Large intestine (tissue), 12 donors: Measurements from ENCODE around the gene MMP19. TPM values are rescaled to one million over a fixed set of nuclear protein-coding genes. Genes with fewer than 3 reads are reported as not detected.
"Not testable (repeated sequence)": the region's sequence is repeated elsewhere in the genome, so short reads cannot be mapped to it uniquely, and the experiment has no call there.

Experiments
- DNase-seq, 2 donors: peaks; one replicate each; pipeline versions ENCODE4 v3.0.0 to v3.0.0-alpha.2; 2013
- H3K27ac ChIP-seq: one replicate; pipeline ENCODE4 v1.5.1; 2013; ENCODE audit warnings: low read length
- H3K27me3 ChIP-seq: 2 replicates; pipeline ENCODE4 v1.6.1; 2013; ENCODE audit warnings: low read length; ENCODE audit not compliant: control insufficient read depth, insufficient read depth
- H3K36me3 ChIP-seq: 2 replicates; pipeline ENCODE4 v1.6.1; 2013; ENCODE audit warnings: low read length; ENCODE audit not compliant: control insufficient read depth, insufficient read depth
- H3K4me1 ChIP-seq: one replicate; pipeline ENCODE4 v1.6.1; 2013; ENCODE audit warnings: low read length; ENCODE audit not compliant: control insufficient read depth, insufficient read depth
- H3K4me3 ChIP-seq: one replicate; pipeline ENCODE4 v1.5.1; 2013; ENCODE audit warnings: low read length
- H3K9me3 ChIP-seq: one replicate; pipeline ENCODE4 v1.6.1; 2013; ENCODE audit warnings: mild to moderate bottlenecking, low read depth, low read length, moderate library complexity; ENCODE audit not compliant: control insufficient read depth
- WGBS: methylation state at CpG from one replicate; pipeline ENCODE4 v1.1.5; 2013; ENCODE audit warnings: low lambda C conversion rate; ENCODE audit not compliant: insufficient coverage; 5-methylcytosine and 5-hydroxymethylcytosine counted together
- long read RNA-seq, 11 donors: transcript quantifications; one replicate each; lab custom pipeline, GENCODE V29; 2026
- polyA plus RNA-seq: library from polyadenylated mRNA; unstranded; fragments of 120-200 nt; gene quantifications from one replicate; pipeline ENCODE4 v1.2.1, GENCODE V29; 2013

MMP19 gene, protein sequence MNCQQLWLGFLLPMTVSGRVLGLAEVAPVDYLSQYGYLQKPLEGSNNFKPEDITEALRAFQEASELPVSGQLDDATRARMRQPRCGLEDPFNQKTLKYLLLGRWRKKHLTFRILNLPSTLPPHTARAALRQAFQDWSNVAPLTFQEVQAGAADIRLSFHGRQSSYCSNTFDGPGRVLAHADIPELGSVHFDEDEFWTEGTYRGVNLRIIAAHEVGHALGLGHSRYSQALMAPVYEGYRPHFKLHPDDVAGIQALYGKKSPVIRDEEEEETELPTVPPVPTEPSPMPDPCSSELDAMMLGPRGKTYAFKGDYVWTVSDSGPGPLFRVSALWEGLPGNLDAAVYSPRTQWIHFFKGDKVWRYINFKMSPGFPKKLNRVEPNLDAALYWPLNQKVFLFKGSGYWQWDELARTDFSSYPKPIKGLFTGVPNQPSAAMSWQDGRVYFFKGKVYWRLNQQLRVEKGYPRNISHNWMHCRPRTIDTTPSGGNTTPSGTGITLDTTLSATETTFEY
- 2.5 TPM for polyA plus RNA-seq
- long read RNA-seq, donor 1 = 0 reads
- long read RNA-seq, donor 2 = 0 reads
- long read RNA-seq, donor 3 = 0 reads
- long read RNA-seq, donor 4 = 0 reads
- long read RNA-seq, donor 5 = 0 reads
- long read RNA-seq, donor 6 = 0 reads
- long read RNA-seq, donor 7 = 0 reads
- long read RNA-seq, donor 8 = 0 reads
- long read RNA-seq, donor 9 = 0 reads
- long read RNA-seq, donor 10 = 0 reads
- long read RNA-seq, donor 11 = 0 reads

DNA sequence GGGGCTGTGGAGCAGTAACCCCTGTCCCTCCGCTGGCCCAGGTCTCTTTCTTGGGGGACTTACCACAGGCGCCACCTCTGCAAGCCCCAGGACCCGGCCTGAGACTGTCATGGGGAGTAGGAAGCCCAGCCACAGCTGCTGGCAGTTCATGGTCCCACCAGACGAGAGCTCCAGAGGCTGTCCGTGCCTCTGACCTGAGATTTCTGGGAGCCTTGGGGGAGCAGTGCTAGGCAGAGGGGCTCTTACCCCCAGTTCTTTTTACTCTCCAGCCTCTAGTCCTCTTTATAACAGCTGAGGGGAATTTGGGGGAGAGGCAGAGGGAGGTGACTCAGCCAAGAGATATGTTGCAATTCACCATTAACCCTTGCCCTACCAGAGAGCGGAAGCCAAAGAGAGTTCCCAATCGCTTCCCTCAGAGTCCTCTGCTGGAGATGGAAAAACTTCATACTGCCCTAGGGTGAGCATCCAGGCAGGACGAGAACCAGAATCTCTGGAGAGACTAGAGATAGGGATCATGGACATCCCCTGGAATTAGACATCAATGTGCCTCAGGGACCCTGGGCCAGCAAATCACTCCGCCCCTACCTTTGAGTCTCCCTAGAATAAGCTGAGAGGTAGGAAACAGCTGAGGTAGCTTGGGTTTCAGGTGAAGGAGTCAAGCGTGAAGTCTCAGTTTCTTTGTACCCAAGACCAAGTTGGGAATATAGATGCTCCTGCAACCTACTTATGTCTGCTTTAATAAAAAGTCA, at the start of gene MMP19:
MMP19 (minus strand) TSS at position 256 of the 749 bp plus-strand sequence; CDS start at position 150, 106 bp downstream.
- no peaks in the 10 kb centered on the region for H3K4me1 ChIP-seq
- no CpG with 5 or more reads among the region's 10 CpGs for WGBS
- DNase-seq = no peak
- H3K27ac ChIP-seq = no peak within 1 kb of the TSS
- no peaks in the 10 kb centered on the region for H3K9me3 ChIP-seq
- H3K27me3 ChIP-seq = peaks cover 4% of the 10 kb centered on the region
- no peaks in the 10 kb centered on the region for H3K36me3 ChIP-seq
- H3K4me3 ChIP-seq = no peak within 1 kb of the TSS

DNA sequence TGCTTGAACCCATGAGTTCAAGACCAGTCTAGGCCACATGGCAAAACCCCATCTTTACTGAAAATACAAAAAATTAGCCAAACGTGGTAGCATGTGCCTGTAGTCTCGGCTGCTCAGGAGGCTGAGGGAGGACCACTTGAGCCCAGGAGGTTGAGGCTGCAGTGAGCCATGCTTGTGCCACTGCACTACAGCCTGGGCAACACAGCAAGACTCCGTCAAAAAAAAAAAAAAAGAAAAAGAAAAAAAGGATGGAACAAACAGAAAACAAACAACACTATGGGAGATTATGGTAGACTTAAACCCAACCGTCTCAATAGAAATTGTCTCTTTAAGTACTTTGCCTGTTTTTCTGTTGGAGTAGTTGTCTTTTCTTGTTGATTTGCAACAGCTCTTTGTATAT, 48.6 kb upstream of the MMP19 start:
- Histone ChIP-seq H3K9me3 (no peaks in the 10 kb centered on the region), H3K4me1 (no peaks in the 10 kb centered on the region), H3K36me3 (no peaks in the 10 kb centered on the region), H3K4me3 (no peak overlapping the region), H3K27me3 (no peaks in the 10 kb centered on the region), H3K27ac (no peak overlapping the region)
- no CpG with 5 or more reads among the region's 4 CpGs for WGBS
- no peak for DNase-seq

DNA sequence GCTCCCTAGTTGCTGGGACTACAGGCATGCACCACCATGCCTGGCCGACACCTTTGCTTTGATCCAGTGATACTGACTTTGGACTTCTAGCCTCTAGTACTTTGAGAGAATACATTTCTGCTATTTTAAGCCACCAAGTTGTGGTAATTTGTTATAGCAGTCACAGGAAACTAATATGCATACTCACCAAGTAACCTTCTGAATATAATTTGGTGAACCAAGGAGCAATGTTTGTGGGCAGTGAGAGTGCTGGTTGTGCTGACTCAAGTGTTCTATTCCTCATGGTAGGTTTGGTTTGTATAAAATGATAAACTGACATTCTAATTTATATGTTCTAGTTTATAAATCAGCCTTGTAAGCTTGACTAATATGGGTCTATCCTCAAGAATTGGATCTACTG, 42.4 kb upstream of the MMP19 start:
- no peak for DNase-seq
- no peaks in the 10 kb centered on the region for H3K36me3 ChIP-seq
- no peak overlapping the region for H3K27ac ChIP-seq
- H3K9me3 ChIP-seq = no peaks in the 10 kb centered on the region
- H3K27me3 ChIP-seq = no peaks in the 10 kb centered on the region
- H3K4me1 ChIP-seq = no peaks in the 10 kb centered on the region
- no peak overlapping the region for H3K4me3 ChIP-seq
- no CpG with 5 or more reads among the region's 1 CpG for WGBS

DNA sequence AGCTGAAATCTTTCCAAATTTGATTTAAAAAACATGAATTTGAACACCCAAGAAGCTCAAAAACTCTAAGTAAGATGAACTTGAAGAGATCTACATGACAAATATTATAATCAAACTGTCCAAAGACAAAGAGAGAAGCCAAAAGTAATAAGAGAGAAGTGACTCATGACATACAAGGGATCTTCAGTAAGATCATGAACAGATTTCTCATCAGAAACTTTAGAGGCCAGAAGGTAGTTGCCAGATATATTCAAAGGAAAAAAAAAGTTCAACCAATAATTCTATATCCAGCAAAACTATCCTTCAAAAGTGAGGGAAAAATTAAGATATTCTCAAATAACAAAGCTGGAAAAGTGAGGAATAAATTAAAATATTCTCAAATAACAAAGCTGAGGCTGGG, 35.1 kb upstream of the MMP19 start:
- Histone ChIP-seq H3K27me3 (no peaks in the 10 kb centered on the region), H3K36me3 (no peaks in the 10 kb centered on the region), H3K27ac (no peak overlapping the region), H3K9me3 (peaks cover 8% of the 10 kb centered on the region), H3K4me1 (no peaks in the 10 kb centered on the region), H3K4me3 (no peak overlapping the region)
- no peak for DNase-seq

DNA sequence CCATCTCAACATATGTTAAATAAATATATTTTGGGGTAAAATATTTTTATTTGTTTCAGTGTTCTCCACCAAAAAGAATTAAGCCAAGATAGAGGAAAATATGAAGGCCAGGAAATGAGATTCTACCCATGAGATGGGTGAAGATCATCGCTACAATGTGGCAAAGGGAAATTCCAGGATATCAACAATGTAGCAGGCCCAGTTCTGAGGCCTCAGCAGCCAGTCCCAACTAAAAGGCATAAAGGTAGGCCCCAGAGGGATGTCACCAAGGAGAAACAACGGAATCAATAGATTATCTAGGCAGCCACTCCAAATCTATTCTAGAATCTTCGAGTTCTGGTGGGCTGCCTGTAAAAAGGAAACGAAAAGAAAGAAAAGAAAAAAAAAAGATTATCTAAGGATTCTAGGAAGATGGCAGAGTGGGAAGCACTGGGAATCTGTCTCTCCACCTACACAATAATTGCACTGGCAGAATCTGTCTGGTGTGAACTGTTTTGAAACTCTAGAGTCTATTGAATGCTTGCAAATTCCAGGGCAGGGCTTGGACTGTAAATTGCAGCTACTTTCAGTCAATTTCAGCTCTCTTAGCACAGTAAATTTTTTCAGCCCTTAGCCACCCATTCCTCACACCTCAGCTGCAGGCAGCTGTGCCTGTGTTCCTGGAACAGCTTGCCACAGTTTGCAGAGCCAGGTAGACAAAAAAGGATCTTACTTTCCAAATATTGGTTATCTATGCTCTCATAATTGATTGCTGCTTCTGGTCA, 33.1 kb upstream of the MMP19 start:
- DNase-seq = no peak
- Histone ChIP-seq H3K36me3 (no peaks in the 10 kb centered on the region), H3K9me3 (peaks cover 8% of the 10 kb centered on the region), H3K4me1 (no peaks in the 10 kb centered on the region), H3K27ac (no peak overlapping the region), H3K27me3 (no peaks in the 10 kb centered on the region), H3K4me3 (no peak overlapping the region)
- WGBS = 94% methylated on average over 3 of the region's 4 CpGs

DNA sequence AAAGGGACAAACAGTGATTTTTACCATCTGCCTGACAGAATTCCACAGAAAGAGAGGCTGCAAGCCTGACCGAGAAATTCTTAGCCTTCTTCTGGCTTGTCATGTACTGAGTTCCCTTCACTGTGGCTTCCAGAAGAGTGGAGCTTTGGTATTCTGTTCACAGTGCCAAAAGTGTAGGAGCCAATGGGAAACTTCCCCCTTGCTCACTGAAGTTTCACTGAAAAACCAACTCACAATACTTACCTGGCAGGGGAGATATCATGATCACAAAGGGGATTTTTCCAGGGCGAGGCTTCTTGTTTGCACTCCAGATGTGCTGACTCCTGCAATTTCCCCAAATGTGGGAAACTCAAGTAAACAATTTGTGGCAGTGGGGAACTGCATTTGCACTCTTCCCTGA, 31.7 kb upstream of the MMP19 start:
- Histone ChIP-seq H3K9me3 (peaks cover 8% of the 10 kb centered on the region), H3K27me3 (no peaks in the 10 kb centered on the region), H3K4me3 (no peak overlapping the region), H3K4me1 (no peaks in the 10 kb centered on the region), H3K36me3 (no peaks in the 10 kb centered on the region), H3K27ac (no peak overlapping the region)
- no CpG with 5 or more reads among the region's 2 CpGs for WGBS
- DNase-seq = no peak

DNA sequence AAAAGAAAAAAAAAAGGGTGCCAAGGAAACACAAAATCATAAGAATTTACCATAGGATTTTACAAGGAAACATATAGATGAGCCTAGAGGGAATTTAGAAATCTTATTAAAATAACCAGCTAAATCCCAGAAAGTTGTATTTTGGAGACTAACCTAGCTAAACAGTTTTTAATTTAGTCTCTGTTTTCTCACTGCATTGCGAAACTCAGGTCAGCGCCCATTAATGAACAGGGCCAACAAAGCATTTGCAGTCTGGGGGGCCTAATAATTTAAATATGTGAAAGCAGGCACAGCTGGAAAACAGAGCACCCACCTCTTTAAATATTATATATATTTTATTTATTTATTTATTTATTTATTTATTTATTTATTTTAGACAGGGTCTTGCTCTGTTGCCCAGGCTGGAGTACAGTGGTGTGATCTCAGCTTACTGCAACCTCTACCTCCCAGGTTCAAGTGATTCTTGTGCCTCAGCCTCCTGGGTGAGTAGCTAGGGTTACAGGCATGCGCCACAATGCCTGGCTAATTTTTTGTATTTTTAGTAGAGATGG, 23.8 kb upstream of the MMP19 start:
- H3K4me1 ChIP-seq, DNase-seq, H3K36me3 ChIP-seq, H3K4me3 ChIP-seq, H3K27ac ChIP-seq, H3K27me3 ChIP-seq: not testable (repeated sequence)
- no CpG with 5 or more reads among the region's 3 CpGs for WGBS
- peaks cover 18% of the 10 kb centered on the region for H3K9me3 ChIP-seq

DNA sequence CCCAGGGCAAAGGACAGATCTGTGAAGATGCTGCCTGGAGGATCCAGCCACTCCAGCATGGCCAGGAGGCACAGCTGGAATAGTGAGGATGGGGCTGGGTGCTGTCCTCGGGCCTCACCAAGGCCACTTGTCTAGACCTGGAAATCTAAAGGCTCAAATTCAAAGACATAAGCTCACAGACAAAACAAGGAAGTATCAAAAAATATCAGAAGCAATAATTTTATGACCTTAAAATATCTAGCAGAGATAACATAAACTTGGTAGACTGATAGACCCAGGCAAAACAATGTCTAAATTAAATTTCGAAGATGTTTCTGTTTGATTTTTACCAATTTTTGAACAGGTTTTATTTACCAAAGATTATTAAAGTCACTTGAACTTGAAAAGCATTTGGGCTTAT, 22.6 kb upstream of the MMP19 start:
- WGBS = 100% methylated on average over 1 of the region's 2 CpGs
- Histone ChIP-seq H3K4me3 (no peak overlapping the region), H3K27ac (no peak overlapping the region), H3K27me3 (no peaks in the 10 kb centered on the region), H3K4me1 (no peaks in the 10 kb centered on the region), H3K9me3 (peaks cover 18% of the 10 kb centered on the region), H3K36me3 (no peaks in the 10 kb centered on the region)
- no peak for DNase-seq

DNA sequence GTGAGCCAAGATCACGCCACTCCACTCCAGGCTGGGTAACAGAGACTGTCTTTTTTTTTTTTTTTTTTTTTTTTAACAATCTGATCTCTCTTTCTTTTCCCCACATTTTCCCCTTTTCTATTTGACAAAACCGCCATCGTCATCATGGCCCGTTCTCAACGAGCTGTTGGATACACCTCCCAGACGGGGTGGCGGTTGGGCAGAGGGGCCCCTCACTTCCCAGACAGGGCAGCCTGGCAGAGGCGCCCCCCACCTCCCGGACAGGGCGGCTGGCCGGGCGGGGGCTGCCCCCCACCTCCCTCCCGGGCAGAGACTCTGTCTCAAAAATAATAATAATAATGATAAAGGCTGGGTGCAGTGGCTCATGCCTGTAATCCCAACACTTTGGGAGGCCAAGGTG, 20.2 kb upstream of the MMP19 start:
- H3K4me1 ChIP-seq, H3K4me3 ChIP-seq, DNase-seq, H3K27me3 ChIP-seq, H3K27ac ChIP-seq, H3K36me3 ChIP-seq: not testable (repeated sequence)
- WGBS = no CpG with 5 or more reads among the region's 13 CpGs
- peaks cover 18% of the 10 kb centered on the region for H3K9me3 ChIP-seq

DNA sequence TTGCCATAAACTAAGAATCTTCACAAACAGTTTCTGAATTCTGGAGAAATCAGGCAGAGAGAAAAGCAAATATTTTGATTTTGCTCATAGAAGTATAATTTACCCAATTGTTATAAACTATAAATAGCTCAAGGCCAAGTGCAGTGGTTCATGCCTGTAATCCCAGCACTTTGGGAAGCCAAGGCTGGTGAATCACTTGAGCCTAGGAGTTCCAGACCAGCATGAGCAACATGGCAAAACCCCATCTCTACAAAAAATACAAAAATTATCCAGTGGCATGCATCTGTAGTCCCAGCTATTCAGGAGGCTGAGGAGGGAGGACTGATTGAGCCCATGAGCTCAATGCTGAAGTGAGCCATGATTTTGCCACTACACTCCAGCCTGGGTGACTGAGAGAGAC, 19.6 kb upstream of the MMP19 start:
- Histone ChIP-seq H3K36me3 (no peaks in the 10 kb centered on the region), H3K4me1 (no peaks in the 10 kb centered on the region), H3K9me3 (peaks cover 18% of the 10 kb centered on the region), H3K27ac (no peak overlapping the region), H3K27me3 (no peaks in the 10 kb centered on the region), H3K4me3 (no peak overlapping the region)
- no peak for DNase-seq
